A673 (cell line): ENCODE results near the gene CARMIL1. TPM values are rescaled to one million over a fixed set of nuclear protein-coding genes. Genes with fewer than 3 reads are reported as not detected.

ENCODE experiments used
- BruUV-seq: library from RNA; stranded (reverse); fragments of 400-500 nt; replicated peaks from 2 replicates; lab custom pipeline; 2021; lab: Mats Ljungman, UMichigan
- CTCF ChIA-PET: fragments of 300-600 bp; sonication (Branson Sonifier 250); formaldehyde crosslinking; loops from one replicate; lab custom pipeline; 2022; ENCODE audit warnings: antibody characterized with exemption; lab: Charles Lee
- POLR2A ChIA-PET: fragments of 300-600 bp; sonication (Branson Sonifier 250); formaldehyde crosslinking; loops from one replicate; lab custom pipeline; 2022; ENCODE audit warnings: antibody characterized with exemption; ENCODE audit not compliant: low non-redundant PET; lab: Charles Lee
- DNase-seq: peaks from one replicate; pipeline ENCODE4 v3.0.0-alpha.2; 2015; ENCODE audit warnings: low spot score
- H3K27ac ChIP-seq: fragments of 200-600 bp; sonication (generic); 2 replicates; pipeline ENCODE4 v1.5.1; 2016; ENCODE audit warnings: mixed run types, low read depth, mild to moderate bottlenecking, mixed read lengths, antibody characterized with exemption, low read length; ENCODE audit not compliant: poor library complexity, severe bottlenecking
- H3K27me3 ChIP-seq: fragments of 200-600 bp; sonication (generic); replicated peaks from 2 replicates; pipeline ENCODE4 v1.6.1; 2017; ENCODE audit warnings: mixed run types, low read depth, mild to moderate bottlenecking, mixed read lengths, antibody characterized with exemption, low read length; ENCODE audit not compliant: insufficient read depth, poor library complexity
- H3K36me3 ChIP-seq: fragments of 200-600 bp; sonication (generic); 2 replicates; pipeline ENCODE4 v1.6.1; 2016; ENCODE audit warnings: mixed run types, mild to moderate bottlenecking, mixed read lengths, antibody characterized with exemption, low read length; ENCODE audit not compliant: insufficient read depth, poor library complexity, severe bottlenecking
- H3K4me1 ChIP-seq: fragments of 200-600 bp; sonication (generic); 2 replicates; pipeline ENCODE4 v1.6.1; 2017; ENCODE audit warnings: mixed run types, mild to moderate bottlenecking, mixed read lengths, antibody characterized with exemption, low read length; ENCODE audit not compliant: insufficient read depth, poor library complexity, severe bottlenecking
- H3K4me3 ChIP-seq: fragments of 200-600 bp; sonication (generic); 2 replicates; pipeline ENCODE4 v1.5.1; 2016; ENCODE audit warnings: low read depth, mixed run types, mild to moderate bottlenecking, mixed read lengths, low read length; ENCODE audit not compliant: poor library complexity, severe bottlenecking
- H3K9me3 ChIP-seq: fragments of 200-600 bp; sonication (generic); 2 replicates; pipeline ENCODE4 v1.6.1; 2016; ENCODE audit warnings: mixed run types, low read depth, mild to moderate bottlenecking, mixed read lengths, antibody characterized with exemption, low read length; ENCODE audit not compliant: poor library complexity, severe bottlenecking
- EZH2 ChIP-seq: fragments of 200-600 bp; sonication (generic); IDR thresholded peaks from 2 replicates; pipeline ENCODE4 v1.6.1; 2017; ENCODE audit warnings: borderline replicate concordance, low read depth, mild to moderate bottlenecking, mixed read lengths, antibody characterized with exemption, low read length; ENCODE audit not compliant: poor library complexity, severe bottlenecking
- intact Hi-C: fragments of 100-400 bp; cut with micrococcal nuclease; formaldehyde crosslinking; loops from one replicate; pipeline ENCODE4 v1.10.0; 2022; ENCODE audit not compliant: unreplicated experiment
- total RNA-seq: library from RNA; stranded (reverse); gene quantifications from 2 replicates; pipeline ENCODE4 v1.2.3, GENCODE V29; 2021
- TF ChIP-seq, protein P1 (sequence below): fragments of 300-800, 200-600 bp; sonication (generic); conservative IDR thresholded peaks from 2 replicates; pipeline ENCODE4 v1.5.1; 2017; ENCODE audit warnings: low read depth, mild to moderate bottlenecking, antibody characterized with exemption, low read length, moderate library complexity, mixed read lengths

CARMIL1 gene
- total RNA-seq, 1 experiment from 2014 or later: 7.2 TPM

DNA sequence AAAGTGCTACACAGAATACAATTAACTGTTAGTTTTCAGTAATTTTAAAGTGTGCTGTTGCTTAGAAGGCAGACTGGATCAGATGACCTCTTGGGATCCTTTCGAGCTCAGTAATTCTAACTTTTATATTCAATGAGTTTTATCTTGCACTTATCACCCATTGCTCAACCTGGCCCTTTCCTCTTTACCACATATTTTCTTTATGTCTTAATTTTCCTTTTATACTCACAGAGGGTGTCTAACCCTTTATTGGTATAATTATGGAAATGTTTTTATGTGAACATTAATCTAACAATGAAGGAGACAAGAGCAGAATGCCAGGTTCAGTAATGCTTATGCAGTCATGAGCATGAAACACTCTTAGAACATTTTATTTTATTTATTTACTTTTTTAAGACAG lies 39.7 kb upstream of the CARMIL1 start:
- TF ChIP-seq, protein P1, sequence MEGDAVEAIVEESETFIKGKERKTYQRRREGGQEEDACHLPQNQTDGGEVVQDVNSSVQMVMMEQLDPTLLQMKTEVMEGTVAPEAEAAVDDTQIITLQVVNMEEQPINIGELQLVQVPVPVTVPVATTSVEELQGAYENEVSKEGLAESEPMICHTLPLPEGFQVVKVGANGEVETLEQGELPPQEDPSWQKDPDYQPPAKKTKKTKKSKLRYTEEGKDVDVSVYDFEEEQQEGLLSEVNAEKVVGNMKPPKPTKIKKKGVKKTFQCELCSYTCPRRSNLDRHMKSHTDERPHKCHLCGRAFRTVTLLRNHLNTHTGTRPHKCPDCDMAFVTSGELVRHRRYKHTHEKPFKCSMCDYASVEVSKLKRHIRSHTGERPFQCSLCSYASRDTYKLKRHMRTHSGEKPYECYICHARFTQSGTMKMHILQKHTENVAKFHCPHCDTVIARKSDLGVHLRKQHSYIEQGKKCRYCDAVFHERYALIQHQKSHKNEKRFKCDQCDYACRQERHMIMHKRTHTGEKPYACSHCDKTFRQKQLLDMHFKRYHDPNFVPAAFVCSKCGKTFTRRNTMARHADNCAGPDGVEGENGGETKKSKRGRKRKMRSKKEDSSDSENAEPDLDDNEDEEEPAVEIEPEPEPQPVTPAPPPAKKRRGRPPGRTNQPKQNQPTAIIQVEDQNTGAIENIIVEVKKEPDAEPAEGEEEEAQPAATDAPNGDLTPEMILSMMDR: no peak
- TF ChIP-seq EZH2: no peak
- BruUV-seq: no TSS peak
- Histone ChIP-seq H3K27me3 (no peaks in the 10 kb centered on the region), H3K27ac (no peak overlapping the region), H3K36me3 (no peaks in the 10 kb centered on the region), H3K9me3 (no peaks in the 10 kb centered on the region), H3K4me3 (no peak overlapping the region), H3K4me1 (no peaks in the 10 kb centered on the region)
- ChIA-PET CTCF (no interaction called here), POLR2A (interaction anchor here (0.7 kb wide), 1 partner anchor 25 kb away, joined by 7 read pairs; no protein-coding TSS in a partner anchor)
- intact Hi-C loops: no loop called here
- DNase-seq: peak; percentile 18

DNA sequence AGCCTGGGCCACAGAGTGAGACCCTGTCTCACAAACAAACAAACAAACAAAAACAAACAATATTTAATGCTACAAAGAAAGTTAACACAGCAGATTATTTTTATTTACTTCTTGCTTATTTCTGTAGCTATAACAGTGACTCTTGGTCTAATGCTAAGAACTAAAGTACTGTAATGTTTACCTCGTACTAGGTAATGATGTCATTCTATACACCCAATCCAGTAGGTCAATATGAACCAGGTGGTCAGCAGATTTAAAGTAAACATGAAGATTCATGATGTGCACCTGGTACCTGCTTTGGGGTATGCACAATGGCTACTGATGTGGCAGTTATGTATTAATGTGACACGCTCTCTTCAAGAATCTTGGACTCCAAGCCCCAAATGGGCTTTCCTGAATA lies 36.6 kb upstream of the CARMIL1 start:
- BruUV-seq: no TSS peak
- DNase-seq: no peak
- POLR2A ChIA-PET: no interaction called here
- H3K4me3 ChIP-seq: no peak overlapping the region
- H3K9me3 ChIP-seq: no peaks in the 10 kb centered on the region
- no peak overlapping the region for H3K27ac ChIP-seq
- H3K27me3 ChIP-seq: no peaks in the 10 kb centered on the region
- intact Hi-C loops: no loop called here
- H3K4me1 ChIP-seq: no peaks in the 10 kb centered on the region
- CTCF ChIA-PET: no interaction called here
- TF ChIP-seq, protein P1: no peak
- TF ChIP-seq EZH2: no peak
- H3K36me3 ChIP-seq: no peaks in the 10 kb centered on the region

DNA sequence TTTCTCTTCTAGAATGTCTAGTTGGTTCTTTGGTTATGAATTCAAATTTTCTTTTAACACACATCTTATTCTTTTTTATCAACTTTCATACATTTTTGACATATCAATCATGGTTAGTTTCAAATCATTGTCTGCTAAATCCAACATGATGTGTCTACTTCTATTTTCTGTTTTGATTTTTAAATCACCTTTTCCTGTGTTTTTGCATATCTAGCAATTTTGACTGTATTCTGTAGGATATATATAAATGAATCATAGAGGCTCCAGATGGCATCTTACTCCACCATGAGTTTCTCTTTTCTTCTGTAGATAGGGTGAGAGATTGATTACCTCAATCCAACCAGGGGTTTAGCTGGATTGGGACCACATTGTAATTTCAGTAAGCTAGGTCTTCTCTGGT lies 34.3 kb upstream of the CARMIL1 start:
- intact Hi-C loops: no loop called here
- H3K27ac ChIP-seq: no peak overlapping the region
- CTCF ChIA-PET: no interaction called here
- H3K36me3 ChIP-seq: no peaks in the 10 kb centered on the region
- BruUV-seq: no TSS peak
- no peaks in the 10 kb centered on the region for H3K4me1 ChIP-seq
- no peak for DNase-seq
- H3K4me3 ChIP-seq: no peak overlapping the region
- H3K9me3 ChIP-seq: no peaks in the 10 kb centered on the region
- POLR2A ChIA-PET: no interaction called here
- TF ChIP-seq, protein P1: no peak
- TF ChIP-seq EZH2: no peak
- no peaks in the 10 kb centered on the region for H3K27me3 ChIP-seq
